Pons (tissue), 1 donor: ENCODE data around the gene UBR4.

Experiments used
- DNase-seq: peaks from one replicate; pipeline ENCODE4 v3.0.0-alpha.2; 2016; ENCODE audit warnings: low spot score

Gene UBR4

DNA sequence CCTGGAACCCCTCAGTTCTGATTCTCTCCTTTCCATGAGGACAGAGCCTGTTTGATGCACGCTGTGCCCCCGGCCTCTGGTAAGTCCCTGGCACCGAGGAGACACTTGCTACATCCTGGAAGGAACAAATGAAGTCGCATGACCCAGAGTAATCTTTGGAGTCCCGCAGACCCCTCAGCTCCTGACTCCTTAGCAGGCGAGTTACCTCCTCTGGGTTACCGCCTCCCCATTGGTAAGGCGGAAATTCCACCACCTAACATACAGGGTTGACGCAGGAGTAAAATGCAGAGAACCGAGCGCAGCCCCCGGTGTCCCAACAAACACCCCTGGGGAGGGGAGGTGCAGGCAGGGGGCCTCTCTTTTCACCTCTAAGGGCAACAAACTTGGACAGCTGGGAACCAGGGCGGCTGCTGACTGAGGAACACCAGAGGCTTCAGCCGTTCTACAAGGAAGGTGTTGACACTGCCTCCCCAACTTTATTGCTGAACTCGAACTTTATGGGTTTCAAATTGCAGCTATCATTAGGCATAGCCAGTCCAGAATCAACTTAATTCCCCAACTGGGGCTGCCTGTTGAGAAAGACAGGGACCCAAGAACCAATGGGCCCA is 138.3 kb downstream of the UBR4 start:
- DNase-seq: no peak

DNA sequence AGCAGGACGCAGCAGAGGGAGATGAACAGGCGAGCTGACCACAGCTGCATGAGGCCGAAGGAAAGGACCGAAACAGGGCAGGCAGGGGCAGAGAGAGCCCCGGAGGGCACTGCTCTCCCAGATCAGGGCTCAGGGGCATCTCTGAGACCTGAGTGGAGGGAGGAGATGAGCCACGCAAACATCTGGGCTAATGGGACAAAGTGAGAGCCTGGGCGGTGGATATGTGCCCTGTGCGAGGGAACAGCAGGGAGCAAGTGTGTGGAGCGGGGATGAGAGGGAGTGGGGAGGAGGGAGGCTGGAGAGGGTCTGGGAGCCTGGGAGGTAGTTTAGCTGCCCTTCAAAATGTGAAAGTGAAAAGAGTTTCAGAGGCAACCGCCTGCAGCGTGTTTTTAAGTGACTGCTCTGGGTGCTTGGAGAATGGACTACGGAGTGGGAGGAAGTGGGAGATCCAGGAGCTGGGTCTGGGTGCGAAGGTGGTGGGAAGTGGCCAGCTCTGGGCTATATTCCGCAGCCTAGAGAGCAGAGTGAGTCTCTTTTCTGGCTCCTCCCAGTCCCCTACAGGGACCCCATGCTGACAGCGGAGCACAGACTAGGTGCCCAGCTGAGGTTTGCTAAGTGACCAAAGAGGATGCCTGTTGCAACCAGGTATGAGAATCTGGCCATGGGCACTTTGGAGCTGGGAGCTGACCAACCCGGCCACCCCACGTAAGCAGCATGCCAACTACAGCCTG is 139.0 kb downstream of the UBR4 start:
- no peak for DNase-seq

DNA sequence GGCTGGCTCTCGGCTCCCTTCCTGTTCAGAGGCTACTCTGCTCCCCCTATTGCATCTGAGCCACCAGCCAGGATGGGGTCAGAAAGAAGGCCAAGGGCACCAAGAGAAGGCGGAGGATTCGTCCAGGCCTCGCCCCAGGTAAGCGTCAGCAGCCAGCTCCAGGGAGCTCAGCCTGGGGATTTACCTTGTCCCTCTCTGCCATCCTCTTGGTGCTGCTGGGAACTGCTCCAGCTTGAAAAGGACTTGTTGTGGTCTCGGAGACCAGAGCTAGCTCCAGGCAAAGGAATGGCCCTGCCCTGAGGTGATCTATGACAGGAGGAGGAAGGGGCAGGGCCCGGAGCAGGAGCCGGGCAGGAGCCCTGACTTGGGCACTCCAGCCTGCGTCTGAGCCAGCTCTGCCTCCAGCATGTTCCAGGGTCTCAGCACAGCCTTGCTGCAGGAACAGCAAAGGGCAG is 139.8 kb downstream of the UBR4 start:
- DNase-seq: no peak

DNA sequence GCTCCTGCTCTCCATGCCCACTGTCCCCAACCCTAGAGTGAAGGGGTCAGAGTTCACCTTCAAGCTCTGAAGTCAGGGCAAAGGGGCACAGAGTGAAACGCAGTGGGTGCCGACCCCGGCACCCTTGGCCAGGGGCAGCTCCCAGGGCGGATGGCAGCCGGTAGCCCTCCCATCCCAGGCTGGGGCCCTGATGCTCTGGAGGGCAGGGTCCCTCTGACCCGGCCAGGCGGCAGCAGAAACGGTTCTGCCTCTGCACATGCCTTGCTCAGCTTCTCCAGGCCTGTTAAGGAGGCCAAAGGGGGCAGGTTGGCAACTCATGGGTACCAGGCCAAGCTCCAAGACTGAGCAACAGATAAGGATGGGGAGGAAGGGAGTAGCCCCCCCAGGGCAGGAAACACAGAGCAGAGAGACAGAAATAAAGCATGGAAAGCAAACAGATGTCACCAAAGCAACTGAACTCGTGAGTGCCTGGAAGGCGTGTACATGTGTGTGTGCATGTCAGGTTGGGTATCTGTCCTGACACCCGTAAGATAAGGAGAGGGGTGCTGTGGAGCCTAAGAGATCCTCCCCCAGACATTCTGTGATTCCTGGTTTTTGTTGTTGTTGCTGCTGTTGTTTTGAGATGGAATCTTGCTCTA is 141.3 kb downstream of the UBR4 start:
- no peak for DNase-seq

DNA sequence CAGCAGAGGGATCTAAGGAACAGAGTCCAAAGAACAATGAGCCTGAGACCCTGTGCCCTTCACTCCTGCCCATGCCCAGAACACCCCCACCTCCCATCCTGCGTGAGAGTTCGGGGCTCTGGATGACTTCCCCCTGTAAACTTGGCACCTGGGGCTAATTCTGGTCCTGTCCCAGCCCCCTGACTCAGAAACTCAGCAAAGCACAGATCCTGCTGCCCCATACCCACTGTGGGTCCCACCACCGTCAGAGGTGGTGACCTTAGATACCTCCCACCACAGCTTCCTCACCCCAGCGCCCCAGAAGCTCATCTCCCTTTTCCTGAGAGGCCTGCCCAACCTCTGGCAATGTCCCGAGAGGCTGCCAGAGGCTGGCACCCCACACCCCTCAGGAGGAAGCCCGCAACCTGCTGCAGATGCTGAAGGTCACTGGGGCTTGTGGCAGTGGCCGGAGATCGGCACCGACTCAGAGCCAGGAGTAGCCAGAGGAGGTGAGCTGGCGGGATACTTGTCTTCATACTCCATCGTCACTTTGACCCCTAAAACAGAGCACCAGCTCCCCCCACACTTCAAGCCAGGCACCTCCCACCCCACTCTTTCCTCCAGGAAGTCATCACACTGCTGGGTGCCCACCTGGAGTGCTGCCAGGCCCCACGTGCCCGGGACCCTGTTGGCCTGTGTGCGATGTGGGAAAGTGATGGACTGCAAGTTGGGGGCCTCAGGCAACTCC is 142.0 kb downstream of the UBR4 start:
- no peak for DNase-seq

DNA sequence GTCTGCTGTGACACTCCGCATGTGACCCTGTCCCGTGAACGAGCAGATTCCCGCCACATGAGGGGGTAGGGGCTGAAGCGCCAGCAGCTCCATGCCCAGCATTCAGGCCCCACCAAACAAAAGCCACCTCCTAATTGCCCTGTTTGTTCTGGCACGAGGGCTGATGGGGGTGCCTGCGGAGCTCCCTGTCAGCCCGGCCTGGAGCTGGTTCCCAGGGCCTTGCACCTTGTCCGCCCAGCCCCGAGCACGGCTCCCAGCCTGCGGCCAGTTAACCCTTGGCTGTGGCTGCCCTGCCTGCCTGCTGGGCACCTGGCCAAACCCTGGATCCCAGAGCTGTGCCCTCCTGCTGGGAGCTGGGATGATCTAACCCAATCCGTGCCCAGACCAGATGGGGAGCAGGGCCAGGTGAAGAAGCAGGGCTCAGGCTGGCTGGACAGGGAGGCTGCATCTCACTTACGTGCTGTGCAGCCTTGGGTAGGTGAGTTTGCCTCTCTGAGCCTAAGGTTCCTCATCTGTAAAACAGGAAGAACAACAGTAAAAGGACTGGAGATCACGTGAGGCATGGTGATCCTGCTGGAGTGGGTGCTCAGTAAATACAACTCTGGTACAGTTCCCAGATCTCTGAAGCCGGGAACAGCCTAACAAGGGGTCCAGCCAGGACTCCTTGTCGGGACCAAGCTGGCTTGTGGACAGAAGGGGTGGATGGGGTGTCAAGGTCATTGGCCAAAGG is 142.7 kb downstream of the UBR4 start:
- peak; percentile 41 for DNase-seq

DNA sequence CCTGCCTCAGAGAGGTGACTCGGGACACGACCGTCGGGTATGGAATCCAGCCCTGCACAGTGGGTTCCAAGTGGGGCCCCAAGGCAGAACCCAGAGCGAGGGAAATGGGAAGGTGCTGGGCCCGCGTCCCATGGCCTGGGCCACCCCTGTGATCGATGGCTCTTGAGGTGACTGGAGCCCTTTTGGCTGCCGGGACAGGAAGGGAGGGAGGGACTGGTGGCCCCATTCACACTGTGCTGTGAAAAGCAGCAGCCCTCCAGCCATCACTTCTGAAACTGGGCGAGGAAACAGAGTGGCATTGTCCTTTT is 143.2 kb downstream of the UBR4 start:
- DNase-seq: peak; percentile 90

DNA sequence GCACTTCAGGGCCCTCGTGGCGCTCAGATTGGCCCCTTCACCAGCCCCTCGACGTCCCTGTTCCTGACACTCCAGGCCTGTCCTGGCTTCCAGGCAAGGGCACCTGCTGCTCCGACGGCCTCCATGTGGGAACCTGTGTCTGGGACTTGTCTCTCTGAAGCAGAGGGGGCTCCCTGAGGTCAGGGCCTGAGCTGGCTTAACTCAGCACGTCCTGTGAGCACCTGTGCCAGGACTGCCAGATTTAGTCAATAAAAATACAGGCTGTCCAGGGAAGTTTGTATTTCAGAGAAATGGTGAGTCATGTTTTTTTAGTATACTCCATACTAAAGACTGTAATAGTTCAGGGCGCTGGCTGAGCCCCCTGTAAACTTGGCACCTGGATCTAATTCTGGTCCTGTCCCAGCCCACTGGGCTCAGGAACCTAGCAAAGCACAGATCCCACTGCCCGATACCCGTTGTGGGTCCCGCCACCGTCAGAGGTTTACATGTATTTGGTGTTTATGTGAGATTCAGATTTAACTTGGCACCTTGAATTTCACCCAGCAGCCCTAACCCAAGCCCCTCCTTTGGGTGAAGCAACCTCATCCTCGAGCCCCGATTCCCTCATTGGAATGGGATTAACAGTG is 143.7 kb downstream of the UBR4 start:
- no peak for DNase-seq

DNA sequence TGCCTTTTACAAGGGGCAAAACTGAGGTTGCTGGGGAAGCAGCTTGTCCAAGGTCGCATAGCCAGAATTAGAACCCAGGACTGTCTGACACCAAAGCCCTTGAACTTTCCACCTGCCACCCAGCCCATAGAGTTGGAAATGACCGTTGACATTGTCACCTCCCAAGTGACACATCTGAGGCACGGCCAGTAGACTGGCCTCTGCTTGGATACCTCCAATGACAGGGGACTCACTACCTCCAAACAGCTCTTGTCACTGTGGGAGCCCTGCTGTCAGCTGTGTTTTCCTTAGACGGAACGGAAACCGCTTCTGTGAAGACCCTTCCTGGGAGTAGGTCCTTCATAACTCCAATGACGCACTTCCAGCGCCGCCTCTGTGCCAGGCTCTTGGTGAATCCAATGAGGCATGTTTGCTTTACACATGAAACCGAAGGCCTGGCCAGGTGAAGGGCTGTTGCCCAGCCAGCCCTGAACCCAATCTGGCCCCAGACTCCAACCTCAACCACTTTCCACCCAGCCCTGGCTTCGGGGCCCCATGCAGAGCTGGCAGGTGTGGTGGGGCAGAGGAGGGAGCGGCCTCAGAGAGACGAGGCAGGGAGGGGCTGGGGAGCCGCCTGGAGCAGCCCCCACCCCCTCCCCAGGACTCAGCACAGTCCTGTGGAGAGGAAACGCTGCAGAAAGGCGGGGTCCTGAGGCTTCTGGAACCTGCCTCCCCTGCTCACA is 144.4 kb downstream of the UBR4 start:
- DNase-seq: no peak

DNA sequence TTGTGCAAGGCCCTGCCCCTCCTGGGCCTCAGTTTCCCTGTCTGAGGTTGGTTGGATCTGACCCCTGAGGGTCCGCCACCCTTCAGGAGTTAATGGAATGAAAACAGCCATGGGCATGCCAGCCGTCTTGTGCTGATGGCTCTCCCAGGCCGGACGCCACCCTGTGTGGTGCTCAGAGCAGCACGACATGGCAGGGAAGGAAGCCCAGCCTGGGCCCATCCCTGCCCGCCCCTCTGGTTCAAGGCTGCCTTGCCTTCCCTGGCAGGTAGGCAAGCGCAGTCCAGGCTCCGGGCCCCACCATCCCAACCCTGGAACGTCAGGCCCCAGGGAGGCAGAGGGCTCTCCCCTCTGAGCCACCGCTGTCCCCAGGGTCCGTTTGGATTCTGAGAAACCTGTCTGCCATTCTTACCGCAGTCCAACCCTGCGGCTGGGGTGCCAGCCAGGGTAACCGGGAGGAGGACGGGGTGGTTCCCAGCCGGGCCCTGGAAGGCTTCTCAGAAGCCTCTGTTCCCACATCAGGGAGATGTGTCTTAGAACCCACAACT is 145.1 kb downstream of the UBR4 start:
- no peak for DNase-seq

DNA sequence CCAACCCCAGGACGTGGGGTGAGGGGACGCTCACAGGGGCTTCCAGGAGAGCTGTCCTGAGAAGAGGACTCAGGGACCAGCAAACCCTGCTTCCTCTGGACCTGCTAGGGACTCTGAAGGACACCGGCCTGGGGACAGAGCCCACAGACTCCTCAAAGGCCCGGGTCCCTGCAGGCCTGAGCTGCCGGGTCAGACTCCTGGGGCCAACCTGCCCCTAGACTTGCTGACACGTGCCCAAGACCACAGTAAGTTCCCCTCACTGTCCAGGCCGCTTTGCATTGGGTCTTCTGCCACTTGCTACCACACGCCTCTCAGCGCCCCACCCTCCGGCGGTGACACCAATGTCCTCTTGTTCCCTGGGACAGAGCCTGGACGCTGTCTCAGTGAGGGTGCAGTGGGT is 146.9 kb downstream of the UBR4 start:
- no peak for DNase-seq

DNA sequence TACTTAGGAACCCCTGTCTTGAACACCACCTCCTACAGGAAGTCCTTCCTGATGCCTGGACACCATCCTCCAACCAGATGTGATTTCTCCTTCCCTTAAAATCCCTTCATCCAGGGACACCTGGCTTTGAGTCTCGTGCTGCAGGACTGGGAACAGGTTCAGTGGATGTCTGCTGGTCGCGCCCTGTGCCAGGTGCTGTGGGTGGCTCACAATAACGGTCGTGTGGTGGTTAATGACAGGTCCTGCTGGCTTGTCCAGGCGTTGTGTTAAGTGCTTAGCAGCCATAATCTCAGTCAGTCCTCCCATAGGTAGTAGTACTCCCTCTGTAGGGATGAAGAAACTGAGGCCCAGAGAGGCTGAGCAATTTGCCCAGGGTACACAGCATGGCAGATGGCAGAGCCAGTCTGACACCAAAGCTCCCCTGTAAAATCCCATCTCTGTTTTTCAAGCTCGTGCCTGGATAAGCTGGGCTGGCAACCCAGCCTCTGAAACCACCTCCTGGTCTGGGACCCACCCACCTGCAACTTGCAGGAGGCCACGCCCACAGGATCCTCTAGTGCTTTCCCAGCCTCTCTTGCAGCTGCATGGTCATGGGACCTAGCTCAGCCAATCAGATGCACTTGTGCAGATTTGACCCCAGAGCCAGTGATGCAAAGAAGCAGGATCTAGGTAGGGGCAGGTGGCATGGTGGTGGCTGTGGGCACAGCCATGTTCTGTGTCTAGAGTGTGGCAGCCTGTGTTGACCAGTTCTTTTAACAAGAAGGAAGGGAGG is 147.6 kb downstream of the UBR4 start:
- DNase-seq: no peak

DNA sequence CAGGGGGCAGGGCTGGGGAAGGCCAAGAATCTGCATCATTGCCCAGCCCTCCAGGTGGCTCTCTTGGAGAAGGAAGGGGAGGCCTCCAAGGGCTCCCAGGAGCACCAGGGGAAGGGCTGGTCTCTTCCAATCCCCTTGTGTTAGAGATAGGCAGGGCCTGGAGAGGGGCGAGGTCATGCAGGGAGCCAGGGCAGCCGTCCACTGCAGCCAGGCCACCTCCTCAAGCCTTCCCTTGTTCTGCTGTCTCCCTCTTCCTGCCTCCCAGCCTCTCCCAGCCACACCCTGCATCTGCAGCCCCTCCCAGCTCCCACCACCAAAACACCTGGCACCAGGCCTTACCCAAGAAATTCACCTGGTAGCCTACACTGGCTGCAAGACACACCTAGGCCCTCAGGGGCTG is 148.3 kb downstream of the UBR4 start:
- no peak for DNase-seq

DNA sequence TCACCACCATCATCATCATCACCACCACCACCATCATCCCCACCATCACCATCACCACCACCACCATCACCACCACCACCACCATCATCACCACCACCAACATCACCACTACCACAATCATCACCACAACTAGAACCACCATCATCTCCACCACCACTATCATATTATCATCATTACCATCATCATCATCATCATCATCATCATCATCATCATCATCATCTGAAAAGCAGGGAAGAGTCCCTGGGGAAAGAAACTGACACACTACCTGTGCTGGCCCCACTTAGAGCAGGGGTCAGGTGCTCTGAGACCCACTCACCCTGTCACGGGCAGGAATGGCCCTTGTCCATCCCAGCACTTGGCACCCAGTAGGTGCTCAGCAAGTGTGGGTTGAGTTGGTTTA is 148.7 kb downstream of the UBR4 start:
- DNase-seq: no peak

DNA sequence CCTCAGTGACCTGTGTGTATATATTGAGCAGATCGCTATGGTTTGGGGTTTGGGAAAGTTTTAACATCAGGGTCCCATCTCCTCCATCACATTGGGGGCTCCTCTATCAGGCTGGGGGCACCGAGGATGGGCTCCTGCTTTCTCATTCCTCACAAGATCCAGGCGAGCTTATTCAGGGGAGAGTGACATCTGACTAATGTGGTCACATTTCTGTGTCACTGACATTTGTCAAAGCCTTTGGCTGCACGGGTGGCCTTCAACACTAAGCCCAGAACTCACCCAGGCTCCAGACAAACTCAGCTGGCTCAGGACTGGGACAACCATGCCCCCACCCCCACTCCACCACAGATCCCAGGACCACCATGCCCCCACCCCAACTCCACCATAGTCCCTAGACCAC is 150.3 kb downstream of the UBR4 start:
- DNase-seq: no peak

DNA sequence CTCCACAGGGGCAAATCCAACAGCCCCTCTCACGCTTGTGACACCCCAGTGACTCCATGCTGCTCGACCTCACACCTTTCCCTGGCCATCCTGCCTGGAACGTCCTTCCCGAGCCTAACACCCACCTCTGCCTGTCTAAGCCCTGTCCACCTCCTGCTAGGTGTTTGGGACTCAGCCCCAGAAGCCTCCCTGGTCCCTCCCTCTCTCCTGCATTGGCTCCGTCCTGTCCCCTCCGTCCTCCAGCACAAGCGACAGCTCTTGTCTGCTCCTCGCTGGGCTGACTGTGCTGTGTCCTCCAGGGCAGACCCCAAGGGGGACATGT is 151.6 kb downstream of the UBR4 start:
- no peak for DNase-seq

DNA sequence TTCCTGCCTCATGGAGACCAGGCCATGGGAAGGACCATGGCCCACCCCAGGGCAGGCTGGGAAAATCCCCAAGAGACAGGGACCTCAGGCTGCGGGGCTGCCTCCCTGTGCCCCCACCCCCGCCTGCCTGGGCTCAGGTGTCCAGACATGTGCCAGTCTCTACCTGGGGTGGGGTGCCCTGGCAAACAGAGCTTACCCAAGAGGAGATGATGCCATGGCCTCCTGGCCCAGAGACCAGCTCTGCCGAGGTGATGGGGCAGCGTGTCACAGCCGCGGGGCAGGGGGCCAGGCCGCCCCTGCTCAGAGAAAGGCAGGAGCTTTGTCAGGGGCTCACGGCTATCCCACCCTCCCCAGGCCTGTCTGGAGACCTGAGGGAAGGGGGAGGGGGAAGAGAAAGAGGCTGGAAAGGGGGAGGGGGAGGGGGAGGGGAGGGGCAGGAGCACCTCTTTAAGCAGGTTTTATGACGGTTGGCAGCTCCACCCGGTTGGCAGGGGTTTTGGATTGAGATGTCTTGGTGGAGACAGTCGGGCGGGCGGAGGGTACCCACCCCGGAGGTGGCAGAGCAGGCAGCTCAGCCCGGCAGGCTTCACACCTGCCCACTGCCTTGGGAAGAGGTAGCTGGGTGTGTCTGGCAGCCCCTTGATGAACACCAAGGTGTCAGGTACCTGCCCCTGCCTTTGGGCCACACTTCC is 152.1 kb downstream of the UBR4 start:
- DNase-seq: no peak

DNA sequence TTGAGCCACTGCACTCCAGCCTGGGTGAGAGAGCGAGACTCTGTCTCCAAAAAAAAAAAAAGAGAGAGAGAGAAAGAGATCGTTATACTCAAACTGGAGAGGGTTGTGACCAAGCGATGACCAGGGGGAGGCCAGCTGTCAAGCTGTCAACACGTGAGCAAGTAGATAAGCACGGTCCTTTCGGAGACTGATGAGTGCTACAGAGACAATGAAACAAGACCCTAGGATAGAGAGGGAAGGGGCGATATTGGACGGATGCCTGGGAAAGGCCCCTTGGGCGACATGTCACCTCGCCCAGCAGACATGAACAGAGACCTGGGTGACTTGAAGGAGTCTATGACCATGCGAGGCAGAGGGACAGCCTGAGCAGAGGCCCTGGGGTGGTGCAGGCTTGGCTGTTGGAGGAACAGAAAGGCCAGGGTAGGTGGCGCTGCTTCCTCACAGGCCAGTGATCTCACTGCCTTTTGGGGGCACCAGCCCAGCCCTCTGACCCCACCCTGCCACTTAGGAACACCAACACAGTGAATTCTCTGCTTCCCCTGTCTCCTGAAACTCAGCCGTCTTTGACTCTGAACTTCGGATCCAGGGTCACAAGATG is 152.8 kb downstream of the UBR4 start:
- DNase-seq: no peak

DNA sequence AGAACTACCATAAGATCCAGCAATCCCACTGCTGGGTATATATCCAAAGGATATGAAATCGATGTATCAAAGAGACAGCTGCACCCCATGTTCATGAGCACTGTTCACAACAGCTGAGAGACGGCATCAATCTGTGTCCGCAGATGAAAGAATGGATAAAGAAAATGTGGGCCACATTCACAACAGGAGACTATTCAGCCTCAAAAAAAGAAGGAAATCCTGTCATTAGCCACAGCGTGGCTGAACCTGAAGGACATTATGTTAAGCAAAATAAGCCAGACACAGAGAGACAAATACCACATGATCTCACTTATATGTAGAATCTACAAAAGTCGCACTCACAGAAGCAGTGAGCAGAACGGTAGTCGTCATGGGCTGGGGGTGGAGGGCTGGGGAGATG is 154.4 kb downstream of the UBR4 start:
- no peak for DNase-seq
